Subcutaneous adipose tissue (tissue), 4 donors: ENCODE measurements around the gene IGLON5. TPM values are rescaled to one million over a fixed set of nuclear protein-coding genes. Genes with fewer than 3 reads are reported as not detected.

ENCODE experiments used
- total RNA-seq, 4 donors: library from RNA; depleted of rRNA; stranded (reverse); fragments of >200 nt; gene quantifications; one replicate each; pipeline ENCODE4 v1.1.0, GENCODE V29; 2016
- TF ChIP-seq, protein P1 (sequence below): fragments of 450-650 bp; IDR thresholded peaks from one replicate; pipeline ENCODE4 v1.5.1; 2016; ENCODE audit warnings: low read depth, mild to moderate bottlenecking, control low read depth, antibody characterized with exemption, moderate library complexity

IGLON5 gene
- total RNA-seq, 4 donors from 2014 or later, result 0.17 to 0.82 (median 0.22) TPM; not detected in 1

GRCh38 chr19:51285682-51286081 lies 25.8 kb upstream of the IGLON5 start:
- TF ChIP-seq, protein P1, sequence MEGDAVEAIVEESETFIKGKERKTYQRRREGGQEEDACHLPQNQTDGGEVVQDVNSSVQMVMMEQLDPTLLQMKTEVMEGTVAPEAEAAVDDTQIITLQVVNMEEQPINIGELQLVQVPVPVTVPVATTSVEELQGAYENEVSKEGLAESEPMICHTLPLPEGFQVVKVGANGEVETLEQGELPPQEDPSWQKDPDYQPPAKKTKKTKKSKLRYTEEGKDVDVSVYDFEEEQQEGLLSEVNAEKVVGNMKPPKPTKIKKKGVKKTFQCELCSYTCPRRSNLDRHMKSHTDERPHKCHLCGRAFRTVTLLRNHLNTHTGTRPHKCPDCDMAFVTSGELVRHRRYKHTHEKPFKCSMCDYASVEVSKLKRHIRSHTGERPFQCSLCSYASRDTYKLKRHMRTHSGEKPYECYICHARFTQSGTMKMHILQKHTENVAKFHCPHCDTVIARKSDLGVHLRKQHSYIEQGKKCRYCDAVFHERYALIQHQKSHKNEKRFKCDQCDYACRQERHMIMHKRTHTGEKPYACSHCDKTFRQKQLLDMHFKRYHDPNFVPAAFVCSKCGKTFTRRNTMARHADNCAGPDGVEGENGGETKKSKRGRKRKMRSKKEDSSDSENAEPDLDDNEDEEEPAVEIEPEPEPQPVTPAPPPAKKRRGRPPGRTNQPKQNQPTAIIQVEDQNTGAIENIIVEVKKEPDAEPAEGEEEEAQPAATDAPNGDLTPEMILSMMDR, result no peak

GRCh38 chr19:51289635-51290034 lies 21.8 kb upstream of the IGLON5 start:
- TF ChIP-seq, protein P1, result no peak

DNA sequence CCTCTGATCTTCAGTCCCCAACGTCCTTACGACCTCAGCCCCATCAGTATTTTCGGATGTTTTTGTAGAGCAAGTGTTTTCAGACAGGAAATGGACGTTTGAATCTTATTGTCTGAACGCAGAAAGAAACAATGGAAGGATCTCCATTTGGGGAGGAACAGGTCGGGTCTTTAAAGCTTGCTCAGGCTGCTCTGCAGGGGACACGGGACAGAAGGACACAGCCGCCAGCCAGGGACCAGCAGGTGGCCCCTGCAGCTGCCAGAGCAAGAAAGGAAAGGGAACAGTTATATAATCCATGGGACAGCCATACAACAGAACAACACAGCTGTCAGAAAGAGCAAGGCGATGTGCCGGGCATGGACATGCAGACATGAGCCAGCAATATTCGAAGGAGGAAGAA lies 18.5 kb upstream of the IGLON5 start:
- TF ChIP-seq, protein P1, result no peak

GRCh38 chr19:51293571-51294210 lies 17.8 kb upstream of the IGLON5 start:
- TF ChIP-seq, protein P1, result no peak

DNA sequence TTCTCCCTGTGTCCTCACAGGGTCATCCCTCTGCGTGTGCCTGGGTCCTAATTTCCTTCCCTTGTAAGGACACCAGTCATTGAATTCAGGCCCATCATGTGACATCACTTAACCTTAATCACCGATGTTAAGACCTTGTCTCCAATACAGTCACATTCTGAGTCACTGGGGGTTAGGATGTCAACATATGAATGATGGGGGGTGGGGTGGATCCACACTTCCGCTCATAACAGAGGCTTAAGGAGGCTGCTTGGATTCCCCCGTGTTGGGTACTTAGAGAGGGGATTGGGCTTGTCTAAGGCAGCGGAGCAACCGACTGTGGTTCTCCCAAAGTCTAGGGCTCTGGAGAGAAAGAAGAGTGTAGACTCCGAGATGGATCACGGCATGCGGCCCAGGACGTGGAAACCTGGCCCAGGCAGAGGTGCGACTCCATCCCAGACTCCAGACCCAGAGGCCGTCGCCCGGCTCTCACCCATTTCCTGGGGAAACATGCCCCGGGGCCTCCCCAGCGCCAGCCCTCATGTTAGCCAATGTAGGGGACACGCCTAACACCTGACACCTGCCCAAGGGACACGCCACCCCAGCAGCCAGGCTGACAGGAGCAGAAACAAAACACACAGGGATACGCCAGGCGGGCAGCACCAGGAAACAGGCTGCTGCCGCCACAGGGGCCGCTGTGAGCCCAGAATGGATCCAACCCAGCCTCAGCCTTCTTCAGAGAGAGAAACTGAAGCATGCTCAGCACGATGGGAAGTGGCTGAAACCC lies 17.1 kb upstream of the IGLON5 start:
- TF ChIP-seq, protein P1, result no peak

- TF ChIP-seq, protein P1, result no peak
Measured at GRCh38 chr19:51294977-51295375, 16.5 kb upstream of the IGLON5 start.

DNA sequence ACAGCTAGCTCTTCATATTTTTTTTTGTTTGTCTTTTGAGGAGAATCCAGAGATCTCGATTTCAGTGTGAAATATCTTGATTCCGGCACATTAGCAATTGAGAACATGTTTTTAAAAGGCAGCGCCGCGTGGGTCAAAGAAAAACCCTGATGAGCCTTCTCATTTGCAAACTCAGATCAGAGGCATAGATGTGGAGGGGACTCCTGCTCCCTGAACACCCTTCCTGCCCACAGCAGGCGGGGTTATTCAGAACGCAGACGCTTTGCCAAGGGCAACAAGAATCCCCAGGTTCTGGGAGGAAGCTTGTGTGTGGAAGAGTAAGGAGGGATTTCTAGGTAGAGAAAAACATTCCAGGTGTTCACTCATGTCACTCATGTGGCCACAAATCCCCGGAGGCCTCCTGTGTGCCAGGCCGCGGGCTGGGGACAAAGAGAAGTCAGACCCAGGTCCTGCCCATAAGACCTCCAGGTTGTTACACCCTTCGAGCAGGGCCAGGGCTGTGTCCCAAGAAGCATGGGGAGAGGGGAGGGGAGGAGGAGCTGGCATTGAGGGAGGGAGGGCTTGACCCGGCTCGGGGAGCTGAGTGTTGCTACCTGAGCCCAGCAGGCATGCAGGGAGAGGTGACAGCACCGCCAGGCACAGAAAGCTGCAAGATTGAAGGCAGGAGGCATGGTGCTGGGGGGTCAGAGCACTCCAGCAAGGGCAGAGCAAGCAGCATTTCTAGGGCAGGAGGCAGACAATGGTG lies 15.9 kb upstream of the IGLON5 start:
- TF ChIP-seq, protein P1, result no peak
